GM21367 (cell line): ENCODE results near the gene GALNT14.
"Not testable (repeated sequence)": the region's sequence is repeated elsewhere in the genome, so short reads cannot be mapped to it uniquely, and the experiment has no call there.

ENCODE experiments used
- ATAC-seq: cut with Tn5 transposase; IDR thresholded peaks from one replicate; pipeline ENCODE4 v1.9.1; 2021; ENCODE audit not compliant: unreplicated experiment

The GALNT14 gene

GRCh38 chr2:30910686-30911085 is 227.6 kb downstream of the GALNT14 start:
- no peak for ATAC-seq

DNA sequence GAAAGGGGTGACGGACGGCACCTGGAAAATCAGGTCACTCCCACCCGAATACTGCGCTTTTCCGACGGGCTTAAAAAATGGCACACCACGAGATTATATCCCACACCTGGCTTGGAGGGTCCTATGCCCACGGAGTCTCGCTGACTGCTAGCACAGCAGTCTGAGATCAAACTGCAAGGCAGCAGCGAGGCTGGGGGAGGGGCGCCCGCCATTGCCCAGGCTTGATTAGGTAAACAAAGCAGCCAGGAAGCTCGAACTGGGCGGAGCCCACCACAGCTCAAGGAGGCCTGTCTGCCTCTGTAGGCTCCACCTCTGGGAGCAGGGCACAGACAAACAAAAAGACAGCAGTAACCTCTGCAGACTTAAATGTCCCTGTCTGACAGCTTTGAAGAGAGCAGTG is 233.8 kb downstream of the GALNT14 start:
- ATAC-seq, result not testable (repeated sequence)

- ATAC-seq, result no peak
Measured at GRCh38 chr2:30903326-30903725, 234.9 kb downstream of the GALNT14 start.

DNA sequence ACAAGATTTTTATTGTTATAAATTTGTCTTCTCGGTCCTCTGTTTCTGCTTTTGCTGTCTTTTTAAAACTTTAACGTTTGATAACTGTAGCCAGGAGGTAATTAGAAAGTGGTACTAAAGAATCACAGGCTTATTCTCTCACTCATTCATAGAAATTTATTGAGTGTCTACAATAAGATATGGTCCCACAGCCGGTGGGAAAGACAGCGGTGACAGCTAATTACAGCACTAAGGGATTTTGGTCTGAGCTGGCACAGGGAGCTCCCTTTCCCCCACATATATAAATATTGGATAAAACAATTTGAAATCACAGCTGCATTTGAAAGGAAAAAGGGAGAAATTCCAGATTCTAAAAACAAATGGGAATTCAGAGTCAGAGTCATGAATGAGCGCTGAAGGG is 237.9 kb downstream of the GALNT14 start:
- ATAC-seq, result no peak

DNA sequence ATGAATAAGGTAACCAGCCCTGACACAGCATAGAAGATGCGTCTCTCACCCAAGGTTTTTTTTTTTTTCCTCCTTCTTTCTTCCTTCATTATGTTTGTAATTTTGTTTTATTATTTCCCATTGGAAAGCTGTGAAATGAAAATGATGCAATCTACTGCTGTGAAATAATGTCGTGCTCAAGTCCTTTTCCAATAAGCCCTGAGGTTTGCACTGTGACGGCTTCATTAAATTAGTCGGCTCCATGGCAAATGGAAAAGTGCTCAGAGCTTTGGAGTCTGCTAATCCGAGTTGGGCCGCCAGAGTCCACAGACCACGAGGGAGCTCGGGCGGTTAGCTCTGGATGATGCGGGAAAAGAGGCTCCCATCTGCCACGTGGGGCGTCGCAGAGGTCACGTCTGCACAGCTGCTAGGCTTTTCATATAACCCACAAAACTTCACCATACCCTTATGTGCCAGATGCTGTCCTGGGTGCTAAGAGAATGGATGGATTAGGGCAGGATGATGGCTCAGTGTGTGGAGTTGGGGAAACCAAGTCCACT is 238.7 kb downstream of the GALNT14 start:
- ATAC-seq, result no peak

DNA sequence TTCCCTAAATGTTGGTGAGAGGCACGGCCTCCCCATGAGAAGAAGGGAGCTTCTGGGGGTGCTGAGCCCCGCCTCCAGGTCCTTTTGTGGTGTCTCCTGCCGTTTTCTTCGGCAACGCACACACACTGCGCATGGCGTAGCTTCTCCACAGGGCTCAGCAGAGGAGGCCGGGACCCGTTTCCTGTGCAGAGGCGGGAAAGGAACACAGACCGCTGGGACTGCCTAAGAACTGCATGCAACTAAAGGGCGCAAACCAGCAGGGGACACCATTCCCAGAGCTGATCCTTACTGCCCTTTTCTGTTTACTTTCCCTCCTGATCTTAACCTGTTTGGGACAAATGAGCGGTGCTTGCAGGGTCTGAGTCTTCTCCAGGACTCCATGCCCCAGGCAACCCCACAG is 240.7 kb downstream of the GALNT14 start:
- no peak for ATAC-seq

GRCh38 chr2:30894498-30895119 is 243.6 kb downstream of the GALNT14 start:
- no peak for ATAC-seq

DNA sequence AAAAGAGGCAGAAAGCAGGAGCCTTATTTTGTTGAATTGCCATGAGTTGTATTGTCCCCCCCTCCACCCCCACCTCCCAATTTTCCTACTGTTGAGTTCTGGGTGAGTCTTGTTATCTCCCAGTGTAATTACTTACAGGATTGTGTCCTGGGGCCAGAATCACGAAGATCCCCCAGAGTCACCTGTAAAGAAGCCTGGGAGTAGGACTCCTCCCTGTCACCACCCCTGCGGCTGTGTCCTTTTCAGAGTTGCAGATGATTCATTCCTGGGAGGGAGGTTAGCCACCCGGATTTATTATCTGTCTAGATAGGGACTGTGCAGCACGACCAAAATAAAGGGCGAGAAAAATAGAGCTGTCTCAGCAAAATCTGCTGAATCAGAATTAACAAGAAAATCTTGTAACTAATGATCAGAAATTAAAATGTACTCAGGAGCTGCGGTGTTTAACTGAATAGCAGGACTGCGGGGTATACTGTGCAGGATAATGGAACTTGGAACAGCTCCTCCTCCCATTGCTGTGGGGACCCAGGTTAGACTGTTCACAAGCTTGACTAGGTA is 249.3 kb downstream of the GALNT14 start:
- no peak for ATAC-seq

GRCh38 chr2:30886080-30886479 is 252.2 kb downstream of the GALNT14 start:
- ATAC-seq, result no peak

DNA sequence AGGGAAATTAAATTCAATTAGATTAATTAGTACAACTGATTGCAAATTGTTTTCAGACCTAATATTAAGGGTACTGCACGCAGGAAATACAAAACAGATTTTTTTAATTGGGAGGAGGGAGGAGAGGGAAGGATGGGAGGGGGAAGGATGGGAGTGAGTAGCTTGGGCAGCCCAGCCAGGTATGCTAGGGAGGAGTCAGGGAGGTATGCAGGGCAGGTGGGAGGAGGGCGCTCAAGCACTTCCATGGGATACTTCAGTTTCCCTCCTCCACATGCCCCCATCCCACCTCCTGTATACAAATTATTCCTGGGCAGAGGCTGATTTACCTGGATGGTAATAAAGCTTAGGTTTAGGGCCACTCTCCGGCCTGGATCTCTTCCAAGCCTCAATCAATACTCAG is 254.4 kb downstream of the GALNT14 start:
- ATAC-seq, result no peak

- no peak for ATAC-seq
Measured at GRCh38 chr2:30883184-30883583, 255.1 kb downstream of the GALNT14 start.

DNA sequence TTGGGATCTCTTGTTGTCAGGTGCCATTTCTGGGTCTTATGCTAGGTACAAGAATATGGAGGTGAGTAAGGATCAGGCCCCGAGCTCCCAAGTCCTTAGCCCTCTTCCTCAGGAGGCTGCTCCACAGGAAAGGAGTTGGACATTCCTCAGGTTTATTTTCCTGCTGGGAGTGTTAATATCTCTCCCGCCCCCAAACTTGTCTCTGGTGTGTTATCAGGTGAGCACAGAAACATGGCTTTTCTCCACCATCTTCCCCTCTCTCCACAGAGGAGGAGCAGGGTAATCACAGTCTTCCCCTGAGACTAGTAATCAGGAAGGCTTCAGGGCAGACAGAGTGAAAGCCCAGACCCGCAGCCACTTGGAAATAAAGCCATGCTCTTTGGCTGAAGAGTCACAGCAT is 257.7 kb downstream of the GALNT14 start:
- ATAC-seq, result no peak

DNA sequence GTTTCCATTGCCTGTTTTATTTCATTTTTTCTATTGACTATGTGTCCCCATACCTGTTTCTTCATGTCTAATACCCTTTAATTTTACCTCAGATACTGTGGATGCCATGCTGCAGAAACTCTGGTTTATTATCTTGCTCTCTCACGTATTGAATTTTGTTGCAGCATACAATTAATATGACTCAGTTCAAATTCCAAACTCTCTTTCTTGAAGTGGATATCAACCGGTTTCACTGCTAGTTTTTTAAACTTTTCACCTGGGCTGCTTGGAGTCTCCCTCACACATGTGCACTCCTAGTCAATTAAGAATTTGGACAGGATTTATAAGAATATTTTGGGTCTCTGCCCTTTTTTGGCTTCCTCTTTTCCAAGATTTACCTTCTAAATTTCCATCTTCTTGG is 260.4 kb downstream of the GALNT14 start:
- ATAC-seq, result no peak

DNA sequence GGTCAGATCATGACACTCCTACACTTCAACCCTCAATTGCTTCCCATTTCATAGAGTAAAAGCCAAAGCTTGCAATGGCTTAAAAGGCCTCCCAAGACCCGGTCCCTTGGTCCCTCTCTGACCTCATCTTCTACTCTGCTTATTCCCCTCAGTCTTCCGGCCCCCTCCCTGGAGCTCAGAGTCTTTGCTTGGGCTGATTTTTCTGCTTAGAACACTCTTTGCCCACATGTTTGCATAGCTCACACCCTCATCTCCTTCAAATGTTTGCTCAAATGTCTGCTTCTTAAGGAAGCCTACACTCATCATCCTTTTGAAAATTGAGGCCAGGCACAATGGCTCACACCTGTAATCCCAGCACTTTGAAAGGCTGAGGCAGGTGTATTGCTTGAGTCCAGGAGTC is 265.4 kb downstream of the GALNT14 start:
- no peak for ATAC-seq

GRCh38 chr2:30871980-30872789 is 266.1 kb downstream of the GALNT14 start:
- no peak for ATAC-seq

DNA sequence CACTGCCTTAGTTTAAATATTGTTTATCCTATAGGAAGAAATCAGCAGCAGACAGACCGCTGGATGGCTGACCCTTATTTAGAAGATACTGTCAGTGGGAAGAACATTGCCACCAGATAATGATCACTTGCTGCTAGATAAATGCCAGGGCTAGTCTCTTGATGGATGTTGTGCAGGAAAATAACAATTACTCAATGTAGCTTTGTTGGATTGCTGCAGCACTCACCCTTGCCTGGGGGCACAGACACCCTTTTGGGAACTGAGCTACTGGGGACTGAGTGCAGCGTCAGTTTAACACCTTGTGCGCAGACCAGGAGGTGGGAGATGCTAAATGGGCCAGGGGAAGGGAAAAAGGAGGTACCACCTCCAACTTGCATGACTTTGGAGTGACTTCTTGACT is 266.8 kb downstream of the GALNT14 start:
- ATAC-seq, result no peak

DNA sequence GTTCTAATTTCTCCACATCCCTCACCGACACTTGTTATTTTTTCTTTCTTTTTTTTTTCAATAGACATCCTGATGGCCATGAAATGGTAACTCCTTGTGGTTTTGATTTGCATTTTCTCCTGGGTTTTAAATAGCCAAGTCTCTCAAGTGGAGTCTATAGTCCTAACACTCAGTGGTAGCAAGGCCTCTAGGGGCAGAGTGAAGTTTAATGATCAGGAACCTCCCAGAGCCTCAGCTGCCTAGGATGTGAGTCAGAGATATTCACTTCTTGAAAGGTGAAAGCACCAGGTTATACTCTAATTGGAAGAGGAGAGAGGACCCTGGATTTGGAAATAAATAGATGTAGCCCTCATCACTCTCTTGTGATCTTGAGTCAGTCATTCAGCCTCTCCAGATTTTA is 268.3 kb downstream of the GALNT14 start:
- no peak for ATAC-seq

- no peak for ATAC-seq
Measured at GRCh38 chr2:30867385-30867784, 270.9 kb downstream of the GALNT14 start.

- no peak for ATAC-seq
Measured at GRCh38 chr2:30866974-30867373, 271.3 kb downstream of the GALNT14 start.

DNA sequence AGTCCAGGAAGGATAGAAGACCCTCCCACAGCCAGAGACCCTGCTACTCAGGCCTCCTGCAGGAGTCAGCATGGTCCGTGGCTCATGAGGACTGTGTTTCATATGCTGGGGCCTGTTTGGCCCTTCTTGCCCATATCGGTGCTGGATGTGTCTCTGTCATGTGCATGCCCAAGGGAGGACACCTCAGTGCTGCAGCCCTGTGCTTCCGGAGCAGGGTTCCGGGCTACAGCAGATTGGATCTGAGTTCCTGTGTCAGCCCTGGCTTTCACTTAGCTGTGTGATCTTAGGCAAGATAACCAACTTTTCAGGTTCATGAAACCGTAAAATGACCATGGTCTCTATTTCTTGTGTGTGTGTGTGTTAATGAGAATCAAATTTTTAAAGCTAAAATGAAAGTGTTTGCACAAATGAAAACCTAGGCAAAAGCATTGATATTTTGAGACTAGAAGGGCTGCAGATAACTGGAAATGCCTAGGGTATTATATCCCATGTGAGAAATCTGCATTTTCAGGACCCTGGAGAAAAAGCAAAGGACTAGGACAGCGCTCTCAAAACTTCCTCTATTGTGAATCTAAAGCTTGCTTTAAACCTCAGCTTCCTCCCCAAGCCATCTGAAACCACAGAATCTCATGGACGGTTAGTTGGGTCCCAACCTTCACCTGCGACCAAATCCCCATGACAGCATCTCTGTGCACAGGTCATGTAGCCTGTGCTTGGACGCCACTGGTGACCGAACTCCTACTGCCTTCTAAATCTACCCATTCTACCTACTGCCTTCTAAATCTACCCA is 272.2 kb downstream of the GALNT14 start:
- ATAC-seq, result no peak

- no peak for ATAC-seq
Measured at GRCh38 chr2:30865243-30865642, 273.0 kb downstream of the GALNT14 start.
